GM19463 (cell line): ENCODE data around the gene KRTAP10-11.

ENCODE experiments used
- ATAC-seq: cut with Tn5 transposase; IDR thresholded peaks from one replicate; pipeline ENCODE4 v1.9.1; 2021; ENCODE audit warnings: mild to moderate bottlenecking, moderate library complexity; ENCODE audit not compliant: unreplicated experiment

KRTAP10-11 gene

DNA sequence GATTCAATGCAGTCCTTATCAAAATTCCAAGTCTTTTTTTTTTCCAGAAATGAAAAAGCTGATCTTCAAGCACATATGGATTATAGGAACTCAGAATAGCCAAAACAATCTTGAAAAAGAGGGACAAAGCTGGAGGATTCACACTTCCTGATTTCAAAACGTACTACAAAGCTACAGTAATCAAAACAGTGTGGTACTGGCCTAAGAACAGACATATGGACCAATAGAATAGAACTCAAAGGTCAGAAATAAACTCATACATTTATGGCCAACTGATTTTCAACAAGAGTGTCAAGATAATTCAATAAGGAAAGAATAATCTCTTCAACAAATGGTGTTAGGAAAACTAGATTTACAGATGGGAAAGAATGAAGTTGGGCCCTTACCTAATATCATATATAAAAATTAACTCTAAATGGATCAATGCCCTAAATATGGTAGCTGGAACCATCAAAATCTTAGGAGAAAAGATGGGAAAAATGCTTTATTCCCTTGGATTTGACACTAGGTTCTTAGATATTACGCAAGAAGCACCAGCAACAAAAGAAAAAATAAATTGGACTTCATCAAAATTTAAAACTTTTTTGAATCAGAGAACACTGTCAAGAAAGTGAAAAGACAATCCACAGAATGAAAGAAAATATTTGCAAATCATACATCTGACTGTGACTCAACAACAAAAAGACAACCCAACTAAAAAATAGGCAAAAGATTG, 46.7 kb downstream of the KRTAP10-11 start:
- no peak for ATAC-seq

DNA sequence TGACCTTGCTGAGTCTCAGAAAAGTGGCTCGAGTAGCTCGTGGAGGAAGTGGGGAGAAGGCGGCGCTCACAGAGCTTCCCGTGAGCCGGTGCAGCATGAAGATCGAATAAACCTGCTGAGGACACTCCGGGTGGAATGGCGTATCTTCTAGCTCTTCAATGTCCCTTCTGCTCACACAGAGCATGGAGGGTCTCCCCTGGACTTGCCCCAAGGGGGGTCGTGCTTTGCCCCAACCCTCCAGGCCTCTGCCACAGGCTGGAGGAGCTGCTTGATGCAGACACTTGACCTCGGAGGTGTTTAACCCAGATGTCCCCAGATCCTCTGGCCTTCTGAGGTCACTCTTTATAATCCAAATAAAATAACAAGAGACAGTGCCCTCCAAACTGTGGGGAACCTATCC, 48.6 kb downstream of the KRTAP10-11 start:
- no peak for ATAC-seq

DNA sequence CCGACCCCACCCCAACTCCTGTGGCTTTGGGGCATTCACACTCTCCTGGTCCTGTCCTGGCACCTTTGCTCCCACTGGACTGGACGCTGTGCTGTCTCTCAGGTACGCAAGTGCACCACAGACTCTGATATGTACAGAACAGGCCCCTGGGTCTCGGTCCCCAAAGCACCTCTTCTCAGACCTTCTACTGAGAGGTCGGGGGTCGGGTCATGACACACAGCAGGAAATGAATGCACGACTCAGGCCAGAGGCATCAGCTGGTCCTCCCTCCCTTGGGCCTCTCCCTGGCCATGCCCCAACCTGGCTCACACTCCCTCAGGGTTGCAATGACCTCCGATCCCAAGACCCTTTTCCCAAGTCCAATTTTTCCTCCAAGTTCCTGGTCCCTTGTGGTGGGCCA, 49.0 kb downstream of the KRTAP10-11 start:
- ATAC-seq = no peak

GRCh38 chr21:44695641-44696040, 49.4 kb downstream of the KRTAP10-11 start:
- ATAC-seq = no peak

DNA sequence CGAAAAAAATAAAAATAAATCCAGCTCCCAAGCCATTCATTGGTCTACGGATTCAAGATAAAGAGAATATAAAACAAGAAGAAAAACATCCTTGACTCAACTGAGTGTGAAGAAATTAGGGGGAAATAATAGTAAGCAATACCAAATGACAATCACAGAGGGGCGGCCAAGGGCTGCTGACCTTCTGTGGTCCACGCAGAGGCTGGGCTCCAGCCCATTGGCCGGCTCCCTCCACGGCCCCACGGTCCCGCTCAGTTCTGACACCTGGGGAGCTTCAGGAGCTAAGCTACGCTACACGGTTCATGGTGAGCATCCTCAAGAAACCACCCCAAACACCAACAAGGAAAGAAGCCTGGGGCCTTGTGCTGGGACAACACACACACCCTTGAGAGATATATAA, 50.4 kb downstream of the KRTAP10-11 start:
- ATAC-seq = no peak
